ENCODE data around the gene ARAP1.

GRCh38 chr11:72705442-72706365, 46.5 kb downstream of the ARAP1 start:
- TF ChIP-seq MYC (IDR thresholded peaks at IDR 0.05; ENCODE audit: low read depth, low read length) = no peak
- no peak for TF ChIP-seq CTCF (IDR thresholded peaks at IDR 0.05; ENCODE audit: low read depth, low read length)
- no peak for TF ChIP-seq POLR2A (IDR thresholded peaks at IDR 0.05; ENCODE audit: extremely low read depth, insufficient read length)
